Measurements from ENCODE around the gene SAG.

The SAG gene

DNA sequence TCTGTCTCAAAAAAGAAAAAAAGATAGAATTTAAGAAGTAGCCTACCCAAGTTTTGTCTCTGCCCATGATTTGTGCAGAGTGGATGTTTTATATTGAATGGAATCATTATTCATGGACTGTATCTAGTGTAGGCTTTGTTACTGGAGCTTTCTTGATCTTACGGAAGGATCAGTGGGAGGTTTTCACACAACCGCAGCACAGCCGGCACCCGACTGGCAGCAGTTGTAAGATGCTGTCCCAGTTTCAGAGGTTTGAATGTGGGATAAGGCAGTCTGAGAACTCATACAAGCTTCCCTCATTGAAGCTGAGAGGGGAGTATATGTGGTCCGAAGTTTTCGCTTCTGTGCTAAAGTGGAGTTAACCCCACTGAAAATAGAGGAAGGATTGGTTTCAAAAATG is 19.7 kb upstream of the SAG start:
- DNase-seq (ENCODE audit: low read depth in 2 of 2, low spot score in 1 of 2): no peak

DNA sequence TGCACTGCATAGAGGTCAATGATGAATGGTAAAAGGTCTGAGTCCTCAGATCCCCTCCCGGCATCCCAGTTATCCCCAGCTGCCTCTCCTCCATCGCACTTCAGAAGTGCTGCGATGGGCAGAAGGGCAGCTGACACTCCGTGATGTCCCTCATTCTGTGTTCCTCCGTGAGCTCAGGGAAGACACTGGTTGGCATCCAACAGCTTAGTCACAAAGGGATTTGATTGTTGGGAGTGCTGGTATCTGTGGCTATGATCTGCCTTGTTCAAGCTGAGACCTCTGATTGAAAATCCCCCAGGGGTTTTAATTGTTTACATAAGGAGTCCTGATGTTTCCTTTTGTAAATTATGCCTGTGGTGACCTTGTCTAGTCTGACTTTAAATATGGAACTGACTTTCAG is 19.0 kb upstream of the SAG start:
- no peak for DNase-seq (ENCODE audit: low read depth in 2 of 2, low spot score in 1 of 2)

DNA sequence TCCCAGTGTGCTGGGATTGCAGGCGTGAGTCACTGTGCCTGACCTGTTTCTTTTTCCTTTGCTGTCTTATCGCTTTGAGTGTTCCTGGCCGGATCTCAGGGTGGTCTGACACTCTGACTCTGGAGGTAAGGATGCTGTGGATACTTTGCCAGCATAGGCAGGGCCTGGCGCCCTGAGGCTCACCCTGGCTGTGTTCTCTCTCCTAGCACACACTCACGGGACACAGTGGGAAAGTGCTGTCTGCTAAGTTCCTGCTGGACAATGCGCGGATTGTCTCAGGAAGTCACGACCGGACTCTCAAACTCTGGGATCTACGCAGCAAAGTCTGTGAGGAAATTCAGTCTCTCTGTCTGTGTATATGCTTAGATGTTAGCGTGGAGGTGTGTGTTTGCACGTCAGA is 18.0 kb upstream of the SAG start:
- no peak for DNase-seq (ENCODE audit: low read depth in 2 of 2, low spot score in 1 of 2)

DNA sequence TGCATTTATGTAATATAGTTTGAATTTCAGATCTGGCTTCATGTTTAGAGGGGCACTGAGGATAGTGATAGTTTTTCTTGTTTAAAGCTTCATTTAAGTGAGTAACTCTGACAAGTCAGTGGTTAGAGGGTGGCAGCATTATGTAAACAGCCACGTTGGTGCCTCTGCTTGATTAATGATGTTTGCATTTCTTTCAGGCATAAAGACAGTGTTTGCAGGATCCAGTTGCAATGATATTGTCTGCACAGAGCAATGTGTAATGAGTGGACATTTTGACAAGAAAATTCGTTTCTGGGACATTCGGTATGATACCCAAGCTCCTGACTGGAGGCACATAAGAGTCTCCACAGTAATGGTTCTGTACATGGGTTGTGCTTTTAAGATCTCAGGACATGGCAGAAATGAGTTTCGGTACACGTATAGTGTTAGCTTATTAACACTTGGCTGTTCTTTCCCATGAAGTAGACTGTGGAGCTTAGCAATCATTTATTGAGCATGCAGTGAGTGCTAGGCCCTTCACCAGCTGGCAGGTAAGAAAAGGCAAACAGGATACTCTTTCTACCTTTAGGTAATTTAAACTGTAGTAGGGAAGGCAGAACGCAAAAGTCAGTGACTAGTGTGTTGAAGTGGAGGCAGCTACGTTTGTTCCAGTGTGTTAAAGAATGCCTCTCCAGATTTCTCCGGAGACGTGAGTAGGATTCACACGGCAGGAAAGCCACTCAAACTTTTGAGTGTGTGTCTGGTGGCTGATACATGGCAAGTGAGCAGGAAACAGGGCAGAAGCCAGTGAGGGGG is 17.4 kb upstream of the SAG start:
- no peak for DNase-seq (ENCODE audit: low read depth in 2 of 2, low spot score in 1 of 2)

DNA sequence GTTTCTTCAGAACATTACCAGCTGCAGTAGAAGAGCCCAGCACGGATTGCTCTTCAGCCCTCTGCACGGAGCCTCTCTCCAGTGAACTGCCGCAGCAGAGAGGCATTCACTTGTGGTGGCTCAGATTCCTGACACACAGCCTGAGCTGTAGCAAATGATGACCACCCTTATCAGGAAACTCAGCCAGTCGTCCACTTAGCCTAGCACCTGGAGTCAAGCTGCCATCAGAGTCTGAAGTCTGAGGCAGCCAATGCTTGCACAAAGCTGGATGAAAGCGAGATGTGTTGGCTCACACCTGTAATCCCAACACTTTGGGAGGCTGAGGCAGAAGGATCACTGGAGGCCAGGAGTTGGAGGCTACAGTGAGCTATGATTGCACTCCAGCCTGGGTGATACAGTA is 11.7 kb upstream of the SAG start:
- DNase-seq (ENCODE audit: low read depth in 2 of 2, low spot score in 1 of 2): no peak

DNA sequence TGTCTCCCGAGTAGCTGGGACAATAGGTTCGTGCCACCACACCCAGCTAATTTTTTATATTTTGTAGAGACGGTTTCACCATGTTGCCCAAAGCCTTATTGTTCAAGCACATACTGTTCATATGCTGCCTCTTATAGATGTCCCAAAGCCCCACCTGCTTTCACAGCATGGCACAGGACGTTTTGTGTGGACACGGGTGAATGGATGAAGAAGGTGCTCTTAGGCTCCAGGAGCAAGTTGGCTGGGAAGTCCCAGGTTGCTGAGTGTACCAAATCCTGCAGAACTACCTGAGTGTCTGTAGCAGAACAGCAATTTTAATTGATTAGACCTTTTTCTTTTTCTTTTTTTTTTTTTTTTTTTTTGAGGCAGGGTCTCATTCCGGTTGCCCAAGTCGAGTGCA is 10.5 kb upstream of the SAG start:
- no peak for DNase-seq (ENCODE audit: low read depth in 2 of 2, low spot score in 1 of 2)

DNA sequence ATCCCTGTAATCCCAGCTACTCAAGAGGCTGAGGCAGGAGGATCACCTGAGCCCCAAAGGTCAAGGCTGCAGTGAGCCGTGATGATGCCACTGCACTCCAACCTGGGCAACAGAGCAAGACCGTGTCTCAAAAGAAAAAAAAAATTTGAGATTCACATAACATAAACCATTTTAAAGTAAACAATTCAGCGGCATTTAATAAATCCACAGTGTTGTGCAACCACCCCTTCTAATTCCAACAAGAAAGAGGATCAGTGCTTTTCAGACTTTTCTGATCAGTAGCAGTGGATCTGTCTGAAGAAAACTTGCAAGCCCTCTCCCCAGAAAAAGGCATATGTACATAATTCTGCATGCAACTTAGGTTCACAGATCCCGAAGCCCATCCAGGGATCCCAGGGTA is 7.2 kb upstream of the SAG start:
- no peak for DNase-seq (ENCODE audit: low read depth in 2 of 2, low spot score in 1 of 2)

DNA sequence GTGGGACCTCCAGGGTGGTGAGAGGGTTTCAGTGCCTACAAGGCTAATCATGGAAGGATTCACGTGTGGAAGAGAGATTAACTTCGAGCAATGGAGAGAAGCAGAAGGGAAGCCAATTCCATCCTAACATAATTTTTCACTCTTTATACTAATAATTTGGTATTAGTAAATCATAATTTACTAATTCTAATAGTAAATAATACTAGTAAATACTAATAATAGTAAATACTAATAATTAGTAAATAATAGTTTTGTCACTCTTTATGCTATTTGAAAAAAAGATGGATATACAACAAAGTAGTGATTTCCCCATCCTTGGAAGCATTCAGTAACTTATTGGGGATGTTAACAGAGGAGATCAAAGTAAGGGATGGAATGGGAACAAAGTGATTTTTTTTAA is 6.4 kb upstream of the SAG start:
- DNase-seq (ENCODE audit: low read depth in 2 of 2, low spot score in 1 of 2): no peak

DNA sequence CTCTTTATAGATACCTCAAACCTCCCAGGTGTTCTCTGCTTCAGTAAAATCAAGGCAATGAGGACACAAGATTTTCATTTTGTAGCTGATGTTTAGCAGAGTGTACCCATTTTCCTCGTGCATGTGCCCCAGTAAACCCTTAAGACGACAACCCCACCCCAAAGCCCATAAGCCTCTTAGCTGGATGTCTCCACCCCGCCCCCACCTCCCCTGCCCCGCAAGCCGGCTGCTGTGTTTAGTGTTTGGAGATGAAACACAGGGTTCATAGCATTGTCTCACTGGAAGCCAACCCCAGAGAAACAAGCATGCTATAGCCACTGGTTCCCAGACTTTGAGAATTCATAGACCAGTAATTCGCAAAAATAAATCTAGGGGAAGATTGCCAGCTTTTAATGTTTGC is 5.8 kb upstream of the SAG start:
- no peak for DNase-seq (ENCODE audit: low read depth in 2 of 2, low spot score in 1 of 2)

DNA sequence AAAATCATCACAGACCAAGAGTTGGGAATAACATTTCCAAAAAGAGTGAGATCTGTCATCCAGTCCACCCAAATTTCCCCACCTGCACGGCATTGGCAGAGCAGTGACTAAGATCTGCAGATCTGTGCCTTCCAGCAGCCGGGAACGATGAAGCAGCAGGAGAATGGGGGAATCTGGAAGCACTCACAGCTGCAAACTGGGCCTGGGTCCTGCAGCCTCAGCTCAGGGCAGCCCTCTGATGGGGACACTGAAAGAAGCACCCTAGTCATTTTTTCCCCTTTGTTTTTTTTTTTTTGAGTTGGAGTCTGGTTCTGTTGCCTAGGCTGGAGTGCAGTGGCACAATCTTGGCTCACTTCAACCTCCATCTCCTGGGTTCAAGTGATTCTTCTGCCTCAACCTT is 4.4 kb upstream of the SAG start:
- no peak for DNase-seq (ENCODE audit: low read depth in 2 of 2, low spot score in 1 of 2)

DNA sequence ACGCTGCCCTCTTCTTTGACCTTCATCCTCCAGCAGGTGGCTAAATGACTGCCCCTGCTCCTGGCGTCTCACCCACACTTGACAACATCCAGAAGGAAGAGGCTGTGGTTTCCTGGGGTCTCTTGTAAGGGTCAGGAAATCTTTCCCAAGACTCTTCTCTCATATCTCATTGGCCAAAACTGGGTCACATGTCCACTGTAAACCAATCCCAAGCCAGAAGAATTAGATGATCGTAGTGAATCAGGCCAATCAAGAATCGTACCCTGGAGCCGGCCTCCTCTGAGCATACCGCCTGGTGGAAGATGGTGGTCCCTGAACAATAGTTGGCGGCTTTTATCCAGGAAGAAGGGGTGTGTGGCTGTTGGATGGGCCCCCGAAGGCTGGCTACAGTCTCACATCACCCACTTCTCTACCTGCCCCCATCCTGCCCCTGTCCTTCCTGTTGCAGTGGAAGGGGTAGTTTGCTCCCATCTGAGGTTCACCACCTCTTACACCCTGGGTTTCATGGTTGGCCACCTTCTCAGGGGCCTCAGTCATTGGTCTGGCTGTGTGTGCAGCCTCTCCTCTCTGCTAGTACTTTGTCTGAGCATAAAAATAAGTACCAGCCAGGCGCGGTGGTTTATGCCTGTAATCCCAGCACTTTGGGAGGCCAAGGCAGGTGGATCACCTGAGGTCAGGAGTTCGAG is 3.8 kb downstream of the SAG start:
- DNase-seq (ENCODE audit: low read depth in 2 of 2, low spot score in 1 of 2): no peak

DNA sequence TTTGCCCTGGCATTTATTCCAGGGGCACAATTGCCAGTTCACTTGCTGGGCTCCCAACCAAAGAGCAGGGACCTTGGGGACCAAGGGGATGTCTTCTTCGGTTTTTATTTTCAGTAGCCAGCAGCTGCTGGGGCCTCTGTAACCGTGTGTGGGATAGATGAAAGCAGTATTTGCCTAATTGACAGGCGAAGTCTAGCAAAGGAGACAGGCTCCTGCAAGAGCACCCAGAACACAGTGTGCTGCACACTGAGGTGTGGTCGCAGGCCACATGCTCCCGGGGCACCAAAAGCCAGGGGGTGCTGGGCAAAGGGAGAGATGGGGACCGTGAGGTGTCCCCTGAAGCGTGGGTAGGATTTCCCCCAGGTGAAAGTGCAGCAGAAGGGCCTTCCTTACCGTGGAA is 5.3 kb downstream of the SAG start:
- DNase-seq (ENCODE audit: low read depth in 2 of 2, low spot score in 1 of 2): no peak

DNA sequence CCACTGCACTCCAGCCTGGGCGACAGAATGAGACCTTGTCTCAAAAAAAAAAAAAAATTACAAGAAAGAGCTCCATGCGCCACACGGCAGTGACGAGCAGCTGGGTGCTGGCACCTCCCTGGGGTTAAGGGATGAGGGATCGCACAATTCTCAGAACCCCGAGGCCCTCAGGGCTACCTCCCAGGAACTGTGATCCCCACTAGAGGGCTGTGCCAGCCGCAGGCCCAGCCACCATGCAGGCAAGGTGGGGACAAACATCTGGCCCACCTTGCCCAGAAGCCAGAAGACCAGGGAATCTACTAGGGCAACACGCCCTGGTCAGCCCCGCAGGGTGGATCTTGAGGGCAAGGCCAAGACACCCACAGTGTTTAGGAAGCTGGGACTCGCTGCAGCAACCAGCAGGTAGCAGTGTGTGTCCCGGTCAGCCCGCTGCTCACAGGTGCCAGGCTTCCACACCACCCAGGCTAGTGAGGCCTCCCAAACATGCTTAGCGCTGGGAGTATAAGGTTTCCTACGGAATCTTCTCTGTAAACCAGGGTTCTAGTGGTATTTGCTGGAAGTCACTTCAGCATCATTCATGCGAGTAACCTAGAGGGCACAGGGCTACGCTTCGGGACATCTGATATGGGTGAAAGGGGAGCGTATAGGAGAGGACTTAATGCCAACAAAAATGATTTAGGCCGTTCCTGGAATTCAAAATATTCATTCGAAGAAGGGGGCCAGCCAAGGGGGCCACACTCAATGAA is 6.7 kb downstream of the SAG start:
- DNase-seq (ENCODE audit: low read depth in 2 of 2, low spot score in 1 of 2): no peak

DNA sequence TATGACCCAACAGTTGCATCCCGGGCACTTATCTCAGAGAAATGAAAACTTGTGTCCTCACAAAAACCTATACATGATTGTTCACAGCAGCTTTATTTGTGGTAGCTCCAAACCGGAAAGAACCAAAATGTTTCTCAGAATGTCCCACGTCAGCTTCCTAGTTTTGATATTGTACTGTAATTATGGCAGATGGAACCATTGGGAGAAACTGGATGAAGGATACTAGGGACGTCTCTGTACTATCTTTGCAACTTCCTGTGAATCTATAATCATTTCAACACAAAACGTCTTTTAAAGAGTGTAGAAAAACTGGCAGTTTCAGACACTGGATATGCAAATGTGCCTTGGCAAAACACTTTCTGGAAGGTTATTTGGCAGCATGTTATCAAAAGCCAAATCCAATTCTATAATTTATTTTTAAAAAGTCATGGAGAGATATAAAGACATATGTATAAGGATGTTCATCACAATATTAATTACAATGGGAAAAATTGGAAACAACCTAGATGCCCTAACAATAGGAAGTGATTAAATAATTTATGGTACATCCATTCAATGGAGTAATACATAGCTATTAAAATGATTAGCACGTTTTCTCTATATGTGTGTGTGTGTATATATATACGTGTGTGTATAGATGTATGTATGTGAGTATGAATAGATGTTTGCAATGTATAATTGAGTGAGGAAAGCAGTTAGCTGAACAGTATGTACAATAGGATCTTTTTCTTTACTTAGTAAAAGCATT is 9.8 kb downstream of the SAG start:
- DNase-seq (ENCODE audit: low read depth in 2 of 2, low spot score in 1 of 2): no peak

DNA sequence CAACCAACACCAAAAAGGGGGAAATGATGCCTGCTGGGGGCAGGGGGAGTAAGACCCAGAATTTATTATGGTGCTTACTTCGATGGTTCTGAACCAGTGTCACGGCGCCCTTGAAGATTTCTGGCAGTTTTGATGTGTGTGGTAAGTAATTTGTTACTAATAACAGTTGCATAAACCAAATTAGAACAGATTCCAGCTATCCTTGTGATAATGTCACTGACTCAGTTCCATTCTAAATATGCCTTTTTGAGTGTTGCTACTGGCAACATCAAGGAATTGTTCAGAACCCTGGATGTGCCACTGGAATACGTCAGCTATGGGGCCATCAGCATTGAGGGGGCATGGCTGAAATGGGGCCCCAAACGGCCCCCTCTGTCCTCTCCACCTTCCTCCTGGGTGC is 11.6 kb downstream of the SAG start:
- DNase-seq (ENCODE audit: low read depth in 2 of 2, low spot score in 1 of 2): no peak

DNA sequence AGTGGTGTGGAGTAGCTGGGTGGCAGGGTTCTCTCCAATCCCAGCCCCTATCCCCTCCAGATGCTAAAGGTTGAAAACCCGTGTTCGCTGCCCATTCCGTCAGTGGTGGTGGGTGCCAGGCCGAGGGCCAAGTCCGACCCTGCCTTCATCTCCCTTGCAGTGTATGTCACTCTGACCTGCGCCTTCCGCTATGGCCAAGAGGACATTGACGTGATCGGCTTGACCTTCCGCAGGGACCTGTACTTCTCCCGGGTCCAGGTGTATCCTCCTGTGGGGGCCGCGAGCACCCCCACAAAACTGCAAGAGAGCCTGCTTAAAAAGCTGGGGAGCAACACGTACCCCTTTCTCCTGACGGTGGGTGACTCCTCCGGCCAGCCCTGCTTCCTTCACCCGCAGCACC is 12.9 kb downstream of the SAG start:
- DNase-seq (ENCODE audit: low read depth in 2 of 2, low spot score in 1 of 2): no peak

DNA sequence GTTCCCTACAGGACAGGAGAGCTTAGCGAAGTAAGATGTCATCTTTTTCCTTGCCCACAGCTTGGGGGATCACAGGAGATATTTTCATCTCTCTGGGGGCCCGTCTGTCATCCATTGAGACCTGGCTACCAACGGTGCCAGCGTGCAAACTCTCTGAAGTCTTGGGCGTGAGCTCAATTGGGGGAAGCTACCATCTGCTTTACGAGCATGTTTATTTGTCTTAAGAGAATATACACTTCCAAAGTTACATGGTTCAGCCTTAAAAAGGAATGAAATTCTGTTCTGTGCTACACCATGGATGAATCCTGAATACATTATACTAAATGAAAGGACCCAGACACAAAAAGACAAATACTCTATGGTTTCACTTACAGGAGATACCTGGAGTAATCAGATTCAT is 13.6 kb downstream of the SAG start:
- DNase-seq (ENCODE audit: low read depth in 2 of 2, low spot score in 1 of 2): no peak

DNA sequence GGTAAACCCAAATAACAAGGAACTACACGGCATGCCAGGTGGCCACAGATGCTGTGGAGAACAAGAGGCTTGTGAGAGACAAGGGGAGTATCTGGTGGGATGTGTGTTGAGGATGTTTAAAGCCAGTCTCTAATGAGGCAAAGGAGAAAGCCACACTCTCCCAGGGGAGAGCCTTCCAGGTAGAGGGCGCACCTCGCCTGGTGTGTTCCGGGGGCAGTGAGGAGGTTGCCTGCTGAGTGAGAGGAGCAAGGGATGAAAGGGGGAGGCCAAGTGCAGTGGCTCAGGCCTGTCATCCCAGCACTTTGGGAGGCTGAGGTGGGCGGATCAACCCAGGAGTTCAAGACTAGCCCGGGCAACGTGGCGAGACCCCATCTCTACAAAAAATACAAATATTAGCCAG is 16.2 kb downstream of the SAG start:
- DNase-seq (ENCODE audit: low read depth in 2 of 2, low spot score in 1 of 2): no peak

DNA sequence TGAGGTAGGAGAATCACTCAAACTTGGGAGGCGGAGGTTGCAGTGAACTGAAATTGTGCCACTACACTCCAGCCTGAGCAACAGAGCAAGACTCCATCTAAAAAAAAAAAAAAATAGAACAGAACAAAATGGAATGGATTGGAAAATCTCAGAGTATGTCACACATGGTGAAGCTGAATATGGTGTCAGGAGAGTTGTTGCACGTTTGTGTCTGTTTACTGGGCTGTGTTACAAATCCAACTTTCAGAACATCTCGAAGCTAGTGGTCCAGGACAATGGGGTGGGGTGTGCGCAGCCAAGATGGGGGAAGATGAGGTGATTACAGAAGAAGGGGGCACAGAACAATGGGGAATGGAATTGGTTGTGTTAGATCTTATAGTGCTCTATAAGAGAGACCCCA is 17.6 kb downstream of the SAG start:
- DNase-seq (ENCODE audit: low read depth in 2 of 2, low spot score in 1 of 2): no peak

DNA sequence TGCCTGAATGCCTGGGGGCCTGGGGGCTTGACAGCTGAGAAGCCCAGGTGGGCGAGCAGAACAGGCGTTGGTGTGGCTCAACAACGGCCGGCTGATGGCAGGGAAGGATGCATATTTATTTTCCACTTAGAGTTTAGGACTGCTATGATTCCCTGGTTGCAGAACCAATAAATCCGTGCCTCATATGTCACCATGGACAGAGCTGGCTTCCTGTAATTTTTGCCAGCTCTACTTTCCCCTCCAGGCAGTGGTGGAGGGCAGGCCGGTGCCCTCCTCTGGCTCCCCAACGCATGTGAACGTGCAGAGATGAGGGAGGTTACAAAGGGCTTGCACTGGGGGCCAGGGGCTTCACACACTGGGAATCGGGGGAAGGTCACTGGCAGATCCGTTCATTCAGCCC is 18.2 kb downstream of the SAG start:
- DNase-seq (ENCODE audit: low read depth in 2 of 2, low spot score in 1 of 2): no peak

DNA sequence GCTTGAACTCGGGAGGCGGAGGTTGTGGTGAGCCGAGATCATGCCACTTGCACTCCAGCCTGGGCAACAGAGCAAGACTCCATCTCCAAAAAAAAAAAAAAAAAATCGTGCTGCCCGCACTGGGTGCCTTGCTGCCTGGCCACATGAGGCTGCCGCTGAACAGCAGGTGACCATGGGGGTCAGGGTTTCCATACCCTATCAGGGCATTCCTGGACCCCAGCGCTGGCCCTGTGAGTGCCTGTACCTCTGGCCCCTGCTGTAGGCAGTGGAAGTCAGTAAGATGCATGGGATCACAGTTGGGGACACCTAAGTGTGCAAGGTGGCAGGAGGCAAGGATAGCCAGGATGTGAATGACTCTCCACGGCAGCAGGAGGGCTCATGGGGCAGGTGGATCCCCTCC is 18.9 kb downstream of the SAG start:
- no peak for DNase-seq (ENCODE audit: low read depth in 2 of 2, low spot score in 1 of 2)

DNA sequence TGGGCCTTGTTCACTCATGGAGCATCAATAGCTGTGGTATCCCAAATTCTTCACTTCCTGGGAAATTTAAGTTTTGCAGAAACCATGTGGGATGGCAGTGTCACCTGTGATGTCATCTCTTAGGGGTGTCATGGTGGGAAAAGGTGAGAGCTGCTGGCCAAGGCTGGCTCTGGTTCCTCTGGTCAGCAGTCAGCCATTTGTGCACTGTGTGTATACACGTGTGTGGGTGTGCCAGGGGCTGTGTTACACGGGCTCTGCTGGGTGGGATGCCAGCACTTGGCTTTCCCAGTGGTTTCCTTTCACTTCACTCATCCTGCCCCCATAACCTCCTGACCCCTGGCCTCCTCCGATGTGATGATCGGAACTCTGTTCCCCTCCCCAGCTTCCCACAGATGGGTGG is 21.3 kb downstream of the SAG start:
- DNase-seq (ENCODE audit: low read depth in 2 of 2, low spot score in 1 of 2): no peak

Measured in stimulated activated CD8-positive, alpha-beta memory T cell treated with anti-CD3 and anti-CD28 coated beads, Interleukin-4, amount 100 ng/mL, for 1 hour (primary cell).